GM13977 (cell line): ENCODE data around the gene RFX2.

Source experiments
- DNase-seq: peaks from one replicate; pipeline ENCODE4 v3.0.0; 2012; ENCODE audit warnings: low spot score
- in situ Hi-C: fragments of 300-500 bp; cut with MboI; formaldehyde crosslinking; loops from one replicate; pipeline ENCODE4 v1.12.0; 2022; ENCODE audit warnings: low sequenced_read_pairs, low pct_unique_long_range_greater_than_20kb, mixed read lengths, inconsistent platforms; ENCODE audit not compliant: unreplicated experiment
- TF ChIP-seq, protein P1 (sequence below): IDR thresholded peaks from 2 replicates; pipeline ENCODE4 v1.5.1; 2012; ENCODE audit warnings: mild to moderate bottlenecking, control low read depth; ENCODE audit not compliant: insufficient read depth; ENCODE audit errors: extremely low read depth, missing control alignments

RFX2 gene

DNA sequence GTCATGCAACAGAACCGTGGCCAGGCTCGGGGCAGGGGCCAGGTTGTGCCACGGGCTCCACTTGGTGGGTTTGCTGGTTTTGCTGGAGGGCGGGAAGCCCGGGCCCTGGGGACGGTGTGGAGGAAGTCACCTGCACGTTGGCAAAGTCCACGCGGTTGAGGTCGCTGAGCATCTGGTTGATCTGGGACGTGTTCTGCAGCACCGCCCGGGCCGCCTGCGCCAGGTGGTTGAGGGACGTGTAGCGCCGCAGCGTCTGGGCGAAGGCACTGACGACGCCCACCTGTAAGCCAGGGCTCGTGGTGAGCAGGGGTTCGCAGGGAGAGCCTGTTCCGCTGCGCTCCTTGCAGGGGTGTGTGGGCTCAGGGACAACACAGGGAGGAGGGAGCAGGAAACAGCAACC lies 107.7 kb downstream of the RFX2 start:
- TF ChIP-seq, protein P1, sequence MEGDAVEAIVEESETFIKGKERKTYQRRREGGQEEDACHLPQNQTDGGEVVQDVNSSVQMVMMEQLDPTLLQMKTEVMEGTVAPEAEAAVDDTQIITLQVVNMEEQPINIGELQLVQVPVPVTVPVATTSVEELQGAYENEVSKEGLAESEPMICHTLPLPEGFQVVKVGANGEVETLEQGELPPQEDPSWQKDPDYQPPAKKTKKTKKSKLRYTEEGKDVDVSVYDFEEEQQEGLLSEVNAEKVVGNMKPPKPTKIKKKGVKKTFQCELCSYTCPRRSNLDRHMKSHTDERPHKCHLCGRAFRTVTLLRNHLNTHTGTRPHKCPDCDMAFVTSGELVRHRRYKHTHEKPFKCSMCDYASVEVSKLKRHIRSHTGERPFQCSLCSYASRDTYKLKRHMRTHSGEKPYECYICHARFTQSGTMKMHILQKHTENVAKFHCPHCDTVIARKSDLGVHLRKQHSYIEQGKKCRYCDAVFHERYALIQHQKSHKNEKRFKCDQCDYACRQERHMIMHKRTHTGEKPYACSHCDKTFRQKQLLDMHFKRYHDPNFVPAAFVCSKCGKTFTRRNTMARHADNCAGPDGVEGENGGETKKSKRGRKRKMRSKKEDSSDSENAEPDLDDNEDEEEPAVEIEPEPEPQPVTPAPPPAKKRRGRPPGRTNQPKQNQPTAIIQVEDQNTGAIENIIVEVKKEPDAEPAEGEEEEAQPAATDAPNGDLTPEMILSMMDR = no peak
- in situ Hi-C loops = loop anchor here (25.0 kb wide), 1 partner anchor 190 kb away; the partner anchor contains the start of gene NRTN

GRCh38 chr19:6000228-6000847 lies 110.0 kb downstream of the RFX2 start:
- in situ Hi-C loops = loop anchor here (25.0 kb wide), 1 partner anchor 188 kb away; the partner anchor contains the start of gene NRTN
- TF ChIP-seq, protein P1 = no peak
- DNase-seq = no peak

More for the DNA sequence above, 107.7 kb downstream of the RFX2 start:
- DNase-seq = no peak

- DNase-seq = no peak
- in situ Hi-C loops = loop anchor here (25.0 kb wide), 1 partner anchor 187 kb away; the partner anchor contains the start of gene NRTN
- TF ChIP-seq, protein P1 = no peak
These were observed 110.6 kb downstream of the RFX2 start for GRCh38 chr19:5999693-6000092.

GRCh38 chr19:5997371-5997770 lies 112.9 kb downstream of the RFX2 start:
- in situ Hi-C loops = no loop called here
- TF ChIP-seq, protein P1 = peak; percentile 10
- no peak for DNase-seq

DNA sequence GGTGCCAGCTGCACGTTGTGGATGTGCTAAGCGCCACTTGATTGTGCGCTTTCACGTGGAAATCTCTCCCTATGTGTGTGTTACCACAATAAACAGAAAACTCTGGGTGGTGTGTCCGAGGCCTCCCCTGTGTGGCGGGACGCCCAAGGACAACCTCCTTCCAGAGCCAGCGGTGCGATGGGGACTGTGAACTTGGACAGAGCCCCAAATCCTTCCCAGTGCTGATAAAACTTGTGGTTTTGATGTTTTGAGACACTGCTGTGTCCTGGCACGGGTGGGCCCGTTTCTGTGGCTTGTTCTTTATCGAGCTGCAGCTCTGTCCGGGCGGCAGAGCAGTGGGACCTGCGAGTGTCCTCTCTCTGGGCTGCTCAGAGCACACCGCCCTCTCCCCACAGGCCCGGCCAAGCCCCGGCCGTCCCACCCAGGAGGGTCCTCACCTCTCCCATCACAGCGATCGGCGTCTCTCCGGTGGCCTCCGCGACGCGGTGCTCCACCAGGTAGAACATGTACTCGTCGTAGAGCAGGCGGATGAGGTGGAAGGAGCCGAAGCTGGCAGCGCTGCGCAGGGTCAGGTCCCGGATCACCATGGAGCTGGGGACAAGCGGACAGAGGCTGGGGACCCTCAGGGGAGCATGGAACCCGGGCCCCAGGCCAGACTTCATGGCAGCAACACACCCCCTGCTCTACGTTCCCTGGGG lies 113.5 kb downstream of the RFX2 start:
- DNase-seq = no peak
- in situ Hi-C loops = no loop called here

DNA sequence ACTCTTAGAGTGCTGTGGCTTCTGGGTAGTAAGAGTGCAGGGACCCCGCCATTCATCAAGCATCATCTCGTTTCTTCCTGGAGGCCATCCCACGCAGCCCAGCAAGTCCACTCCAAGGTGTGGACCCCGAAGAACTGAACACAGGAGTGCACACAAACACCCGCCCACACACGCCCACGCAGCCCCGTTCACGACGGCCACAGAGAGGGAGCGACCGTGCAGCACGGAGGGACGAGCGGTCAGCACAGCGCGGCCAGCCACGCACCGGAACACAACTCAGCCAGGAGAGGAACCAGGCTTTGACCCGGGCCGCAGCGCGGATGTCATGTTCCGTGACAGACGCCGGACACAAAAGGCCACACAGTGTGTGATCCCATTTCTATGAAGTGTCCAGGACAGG lies 114.2 kb downstream of the RFX2 start:
- TF ChIP-seq, protein P1 = no peak
- in situ Hi-C loops = no loop called here
- no peak for DNase-seq

More for the DNA sequence above, 113.5 kb downstream of the RFX2 start:
- TF ChIP-seq, protein P1 = no peak
